ENCODE measurements around the gene ARCN1. TPM values are rescaled to one million over a fixed set of nuclear protein-coding genes. Genes with fewer than 3 reads are reported as not detected.

Gene ARCN1
- total and polyA plus RNA-seq, 9 of the 15 experiments (the other 6 are each of a cell fraction or from before 2014, with no cell fraction given), result 30.0 to 224 (median 76.4) TPM

DNA sequence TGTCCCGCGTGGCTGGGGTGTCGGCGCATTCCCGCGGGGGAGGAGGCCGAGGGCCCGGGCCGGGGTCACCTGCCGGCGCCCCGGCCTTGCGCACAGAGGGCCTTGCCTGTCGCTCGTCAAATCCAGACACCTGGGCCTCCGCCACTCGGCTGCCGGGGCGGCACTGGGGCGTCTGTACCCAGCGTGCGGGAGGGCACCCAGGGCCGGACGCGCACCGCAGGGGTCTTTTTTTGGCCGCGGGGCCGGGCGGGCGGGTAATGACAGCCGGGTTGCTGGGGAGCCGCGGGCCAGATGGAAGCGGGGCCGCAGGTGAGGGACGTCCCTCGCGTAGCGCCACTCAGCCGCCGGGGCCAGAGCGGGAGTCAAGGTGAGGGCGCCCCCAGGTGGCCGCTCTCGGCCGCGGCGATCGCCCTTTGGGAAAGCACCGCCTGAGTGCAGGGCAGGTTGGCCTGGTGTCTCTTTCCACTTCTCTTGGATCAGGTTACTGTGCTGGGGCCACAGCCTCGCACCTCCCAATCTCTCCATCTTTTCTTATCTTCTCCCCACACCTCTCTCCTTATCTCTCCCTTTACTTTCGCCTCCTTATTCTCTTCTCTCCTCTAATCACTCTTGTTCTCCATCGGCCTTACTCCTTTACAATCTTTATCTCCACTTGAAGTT lies 38.7 kb downstream of the ARCN1 start (continued):
- TF ChIP-seq CBX3 (IDR thresholded peaks at IDR 0.05; ENCODE audit: borderline replicate concordance in 1 of 2, low read length in 2 of 2) (no peak), ZNF12 (CRISPR knock-in tag; IDR thresholded peaks at IDR 0.05) (no peak), MTA2 (IDR thresholded peaks at IDR 0.05; ENCODE audit: low read depth) (peak; percentile 79), ZKSCAN1 (IDR thresholded peaks at IDR 0.05; ENCODE audit: low read depth, low read length) (0 out of 2 replicates have a peak, but pooled peaks have one; percentile 69), ATF7 (IDR thresholded peaks at IDR 0.05) (peak; percentile 53; the same call in 1 of the 2 replicates), GATA2 (CRISPR knock-in tag; IDR thresholded peaks at IDR 0.05) (peak; percentile 56), U2AF1 (optimal IDR thresholded peaks at IDR 0.05; ENCODE audit: low read depth, low read length) (peak; percentile 66), RBM17 (IDR thresholded peaks at IDR 0.05; ENCODE audit: borderline replicate concordance, low read depth, low read length) (no peak)
- TF ChIP-seq, protein P1, sequence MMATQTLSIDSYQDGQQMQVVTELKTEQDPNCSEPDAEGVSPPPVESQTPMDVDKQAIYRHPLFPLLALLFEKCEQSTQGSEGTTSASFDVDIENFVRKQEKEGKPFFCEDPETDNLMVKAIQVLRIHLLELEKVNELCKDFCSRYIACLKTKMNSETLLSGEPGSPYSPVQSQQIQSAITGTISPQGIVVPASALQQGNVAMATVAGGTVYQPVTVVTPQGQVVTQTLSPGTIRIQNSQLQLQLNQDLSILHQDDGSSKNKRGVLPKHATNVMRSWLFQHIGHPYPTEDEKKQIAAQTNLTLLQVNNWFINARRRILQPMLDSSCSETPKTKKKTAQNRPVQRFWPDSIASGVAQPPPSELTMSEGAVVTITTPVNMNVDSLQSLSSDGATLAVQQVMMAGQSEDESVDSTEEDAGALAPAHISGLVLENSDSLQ (IDR thresholded peaks at IDR 0.05), result 0 out of 2 replicates have a peak, but pooled peaks have one; percentile 13
- TF ChIP-seq, protein P2, sequence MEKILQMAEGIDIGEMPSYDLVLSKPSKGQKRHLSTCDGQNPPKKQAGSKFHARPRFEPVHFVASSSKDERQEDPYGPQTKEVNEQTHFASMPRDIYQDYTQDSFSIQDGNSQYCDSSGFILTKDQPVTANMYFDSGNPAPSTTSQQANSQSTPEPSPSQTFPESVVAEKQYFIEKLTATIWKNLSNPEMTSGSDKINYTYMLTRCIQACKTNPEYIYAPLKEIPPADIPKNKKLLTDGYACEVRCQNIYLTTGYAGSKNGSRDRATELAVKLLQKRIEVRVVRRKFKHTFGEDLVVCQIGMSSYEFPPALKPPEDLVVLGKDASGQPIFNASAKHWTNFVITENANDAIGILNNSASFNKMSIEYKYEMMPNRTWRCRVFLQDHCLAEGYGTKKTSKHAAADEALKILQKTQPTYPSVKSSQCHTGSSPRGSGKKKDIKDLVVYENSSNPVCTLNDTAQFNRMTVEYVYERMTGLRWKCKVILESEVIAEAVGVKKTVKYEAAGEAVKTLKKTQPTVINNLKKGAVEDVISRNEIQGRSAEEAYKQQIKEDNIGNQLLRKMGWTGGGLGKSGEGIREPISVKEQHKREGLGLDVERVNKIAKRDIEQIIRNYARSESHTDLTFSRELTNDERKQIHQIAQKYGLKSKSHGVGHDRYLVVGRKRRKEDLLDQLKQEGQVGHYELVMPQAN (IDR thresholded peaks at IDR 0.05; ENCODE audit: borderline replicate concordance), result peak; percentile 53; the same call in 1 of the 2 replicates
- TF ChIP-seq, protein P3, sequence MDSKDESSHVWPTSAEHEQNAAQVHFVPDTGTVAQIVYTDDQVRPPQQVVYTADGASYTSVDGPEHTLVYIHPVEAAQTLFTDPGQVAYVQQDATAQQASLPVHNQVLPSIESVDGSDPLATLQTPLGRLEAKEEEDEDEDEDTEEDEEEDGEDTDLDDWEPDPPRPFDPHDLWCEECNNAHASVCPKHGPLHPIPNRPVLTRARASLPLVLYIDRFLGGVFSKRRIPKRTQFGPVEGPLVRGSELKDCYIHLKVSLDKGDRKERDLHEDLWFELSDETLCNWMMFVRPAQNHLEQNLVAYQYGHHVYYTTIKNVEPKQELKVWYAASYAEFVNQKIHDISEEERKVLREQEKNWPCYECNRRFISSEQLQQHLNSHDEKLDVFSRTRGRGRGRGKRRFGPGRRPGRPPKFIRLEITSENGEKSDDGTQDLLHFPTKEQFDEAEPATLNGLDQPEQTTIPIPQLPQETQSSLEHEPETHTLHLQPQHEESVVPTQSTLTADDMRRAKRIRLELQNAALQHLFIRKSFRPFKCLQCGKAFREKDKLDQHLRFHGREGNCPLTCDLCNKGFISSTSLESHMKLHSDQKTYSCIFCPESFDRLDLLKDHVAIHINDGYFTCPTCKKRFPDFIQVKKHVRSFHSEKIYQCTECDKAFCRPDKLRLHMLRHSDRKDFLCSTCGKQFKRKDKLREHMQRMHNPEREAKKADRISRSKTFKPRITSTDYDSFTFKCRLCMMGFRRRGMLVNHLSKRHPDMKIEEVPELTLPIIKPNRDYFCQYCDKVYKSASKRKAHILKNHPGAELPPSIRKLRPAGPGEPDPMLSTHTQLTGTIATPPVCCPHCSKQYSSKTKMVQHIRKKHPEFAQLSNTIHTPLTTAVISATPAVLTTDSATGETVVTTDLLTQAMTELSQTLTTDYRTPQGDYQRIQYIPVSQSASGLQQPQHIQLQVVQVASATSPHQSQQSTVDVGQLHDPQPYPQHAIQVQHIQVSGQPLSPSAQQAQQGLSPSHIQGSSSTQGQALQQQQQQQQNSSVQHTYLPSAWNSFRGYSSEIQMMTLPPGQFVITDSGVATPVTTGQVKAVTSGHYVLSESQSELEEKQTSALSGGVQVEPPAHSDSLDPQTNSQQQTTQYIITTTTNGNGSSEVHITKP (IDR thresholded peaks at IDR 0.05; ENCODE audit: partially characterized antibody), result peak; percentile 23
- TF ChIP-seq, protein P4, sequence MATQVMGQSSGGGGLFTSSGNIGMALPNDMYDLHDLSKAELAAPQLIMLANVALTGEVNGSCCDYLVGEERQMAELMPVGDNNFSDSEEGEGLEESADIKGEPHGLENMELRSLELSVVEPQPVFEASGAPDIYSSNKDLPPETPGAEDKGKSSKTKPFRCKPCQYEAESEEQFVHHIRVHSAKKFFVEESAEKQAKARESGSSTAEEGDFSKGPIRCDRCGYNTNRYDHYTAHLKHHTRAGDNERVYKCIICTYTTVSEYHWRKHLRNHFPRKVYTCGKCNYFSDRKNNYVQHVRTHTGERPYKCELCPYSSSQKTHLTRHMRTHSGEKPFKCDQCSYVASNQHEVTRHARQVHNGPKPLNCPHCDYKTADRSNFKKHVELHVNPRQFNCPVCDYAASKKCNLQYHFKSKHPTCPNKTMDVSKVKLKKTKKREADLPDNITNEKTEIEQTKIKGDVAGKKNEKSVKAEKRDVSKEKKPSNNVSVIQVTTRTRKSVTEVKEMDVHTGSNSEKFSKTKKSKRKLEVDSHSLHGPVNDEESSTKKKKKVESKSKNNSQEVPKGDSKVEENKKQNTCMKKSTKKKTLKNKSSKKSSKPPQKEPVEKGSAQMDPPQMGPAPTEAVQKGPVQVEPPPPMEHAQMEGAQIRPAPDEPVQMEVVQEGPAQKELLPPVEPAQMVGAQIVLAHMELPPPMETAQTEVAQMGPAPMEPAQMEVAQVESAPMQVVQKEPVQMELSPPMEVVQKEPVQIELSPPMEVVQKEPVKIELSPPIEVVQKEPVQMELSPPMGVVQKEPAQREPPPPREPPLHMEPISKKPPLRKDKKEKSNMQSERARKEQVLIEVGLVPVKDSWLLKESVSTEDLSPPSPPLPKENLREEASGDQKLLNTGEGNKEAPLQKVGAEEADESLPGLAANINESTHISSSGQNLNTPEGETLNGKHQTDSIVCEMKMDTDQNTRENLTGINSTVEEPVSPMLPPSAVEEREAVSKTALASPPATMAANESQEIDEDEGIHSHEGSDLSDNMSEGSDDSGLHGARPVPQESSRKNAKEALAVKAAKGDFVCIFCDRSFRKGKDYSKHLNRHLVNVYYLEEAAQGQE (IDR thresholded peaks at IDR 0.05; ENCODE audit: borderline replicate concordance), result peak; percentile 70
- TF ChIP-seq, protein P4 (CRISPR knock-in tag; IDR thresholded peaks at IDR 0.05; ENCODE audit: low read depth), result no peak

Measured in K562 (cell line).